H1 (cell line): ENCODE data around the gene OPA3. TPM values are rescaled to one million over a fixed set of nuclear protein-coding genes. Genes with fewer than 3 reads are reported as not detected.

Experiments used
- CTCF ChIA-PET: fragments of 300-600 bp; sonication (Branson Sonifier 250); formaldehyde crosslinking; loops from one replicate; lab custom pipeline; 2021; ENCODE audit not compliant: partially characterized antibody; lab: Charles Lee
- POLR2A ChIA-PET: fragments of 300-600 bp; sonication (Branson Sonifier 250); formaldehyde crosslinking; loops from one replicate; lab custom pipeline; 2021; ENCODE audit warnings: inconsistent platforms; ENCODE audit not compliant: partially characterized antibody; lab: Charles Lee
- DNase-seq, 2 experiments: peaks; one replicate each; pipeline versions ENCODE4 v3.0.0 to v3.0.0-alpha.2; 2010 to 2022; ENCODE audit warnings: low spot score in 2 of 2, low read depth in 1 of 2, mixed read lengths in 1 of 2
- FAIRE-seq: peaks from 2 replicates; lab custom pipeline; 2011; peaks lifted over from hg19 to GRCh38; lab: Jason Lieb, UNC
- H2AFZ ChIP-seq: 2 replicates; pipeline ENCODE4 v1.8.1; 2012; ENCODE audit warnings: low read length, inconsistent platforms
- H2AK5ac ChIP-seq: 2 replicates; pipeline ENCODE4 v1.6.1; 2013; ENCODE audit warnings: low read depth, low read length
- H2BK120ac ChIP-seq: replicated peaks from 2 replicates; pipeline ENCODE3; 2013; ENCODE audit warnings: low read depth, low read length, inconsistent platforms
- H2BK12ac ChIP-seq: 2 replicates; pipeline ENCODE4 v1.6.1; 2013; ENCODE audit warnings: low read depth, low read length
- H2BK15ac ChIP-seq: 2 replicates; pipeline ENCODE4 v1.6.1; 2013; ENCODE audit warnings: low read length
- H2BK20ac ChIP-seq: 2 replicates; pipeline ENCODE4 v1.6.1; 2013; ENCODE audit warnings: low read length
- H2BK5ac ChIP-seq: 2 replicates; pipeline ENCODE4 v1.6.1; 2013; ENCODE audit warnings: low read depth, low read length
- H3K14ac ChIP-seq: 2 replicates; pipeline ENCODE4 v1.6.1; 2013; ENCODE audit warnings: inconsistent platforms; ENCODE audit not compliant: insufficient read length
- H3K18ac ChIP-seq: 2 replicates; pipeline ENCODE4 v1.6.1; 2013; ENCODE audit warnings: low read length; ENCODE audit errors: extremely low read depth
- H3K23ac ChIP-seq: 2 replicates; pipeline ENCODE4 v1.6.1; 2013; ENCODE audit warnings: inconsistent platforms; ENCODE audit not compliant: insufficient read length
- H3K23me2 ChIP-seq: 2 replicates; pipeline ENCODE4 v1.6.1; 2013; ENCODE audit warnings: low read depth, low read length
- H3K27ac ChIP-seq: 2 replicates; pipeline ENCODE4 v1.6.1; 2011; ENCODE audit warnings: low read depth, low read length, inconsistent platforms
- H3K27me3 ChIP-seq, 4 experiments: replicated peaks in 1 of 4; 1 replicate in 1 of 4; 2 replicates in 3 of 4; pipeline versions ENCODE4 v1.6.1 to v1.8.1; 2011 to 2013; ENCODE audit warnings: low read length in 3 of 4, mild to moderate bottlenecking in 3 of 4, inconsistent platforms in 2 of 4, mixed read lengths in 2 of 4, moderate library complexity in 1 of 4; ENCODE audit not compliant: control insufficient read depth in 3 of 4, insufficient read depth in 3 of 4; ENCODE audit errors: extremely low read depth in 1 of 4
- H3K36me3 ChIP-seq, 4 experiments: 2 replicates each; pipeline versions ENCODE4 v1.6.1 to v1.8.1; 2011 to 2013; ENCODE audit warnings: mild to moderate bottlenecking in 4 of 4, low read length in 3 of 4, moderate library complexity in 2 of 4, control low read depth in 1 of 4, inconsistent platforms in 1 of 4; ENCODE audit not compliant: insufficient read depth in 4 of 4, control insufficient read depth in 2 of 4
- H3K4ac ChIP-seq: replicated peaks from 2 replicates; pipeline ENCODE3; 2013; ENCODE audit warnings: low read length, low read depth, mixed read lengths, inconsistent platforms; ENCODE audit not compliant: insufficient read length
- H3K4me1 ChIP-seq, 4 experiments: replicated peaks in 1 of 4; 1 replicate in 1 of 4; 2 replicates in 3 of 4; pipeline versions ENCODE4 v1.6.1 to v1.8.1; 2011 to 2013; ENCODE audit warnings: low read length in 3 of 4, inconsistent platforms in 2 of 4, mixed read lengths in 1 of 4; ENCODE audit not compliant: insufficient read depth in 4 of 4, control insufficient read depth in 3 of 4
- H3K4me2 ChIP-seq, 2 experiments: 2 replicates each; pipeline versions ENCODE4 v1.6.1 to v1.8.1; 2011 to 2013; ENCODE audit warnings: low read depth in 2 of 2, low read length in 2 of 2, control low read depth in 1 of 2, inconsistent platforms in 1 of 2, mild to moderate bottlenecking in 1 of 2; ENCODE audit not compliant: insufficient read depth in 1 of 2
- H3K4me3 ChIP-seq, 4 experiments: fragments of 200-600, 300-600 bp in 1 of 4; sonication (generic), shearing (Covaris generic), sonication (Bioruptor Twin) in 1 of 4; 2 replicates each; pipeline versions ENCODE4 v1.5.1 to v1.8.1; 2011 to 2016; ENCODE audit warnings: low read length in 4 of 4, low read depth in 3 of 4, control low read depth in 2 of 4, inconsistent platforms in 2 of 4, mild to moderate bottlenecking in 2 of 4, mixed read lengths in 1 of 4, moderate library complexity in 1 of 4; ENCODE audit not compliant: insufficient read depth in 2 of 4; ENCODE audit errors: extremely low read depth in 1 of 4
- H3K56ac ChIP-seq: replicated peaks from 2 replicates; pipeline ENCODE3; 2013; ENCODE audit warnings: low read depth, mild to moderate bottlenecking, mixed read lengths, low read length, inconsistent platforms; ENCODE audit not compliant: insufficient read length
- H3K79me1 ChIP-seq: 2 replicates; pipeline ENCODE4 v1.6.1; 2013; ENCODE audit warnings: low read depth, low read length, control low read depth
- H3K79me2 ChIP-seq, 2 experiments: 2 replicates each; pipeline versions ENCODE4 v1.6.1 to v1.8.1; 2012 to 2013; ENCODE audit warnings: low read length in 2 of 2, mild to moderate bottlenecking in 2 of 2, inconsistent platforms in 1 of 2; ENCODE audit not compliant: insufficient read depth in 2 of 2, control insufficient read depth in 1 of 2
- H3K9ac ChIP-seq, 4 experiments: replicated peaks in 1 of 4; 1 replicate in 1 of 4; 2 replicates in 3 of 4; pipeline versions ENCODE4 v1.6.1 to v1.8.1; 2011 to 2013; ENCODE audit warnings: low read depth in 3 of 4, low read length in 3 of 4, control low read depth in 2 of 4, mild to moderate bottlenecking in 2 of 4, moderate library complexity in 2 of 4, inconsistent platforms in 1 of 4; ENCODE audit errors: extremely low read depth in 1 of 4
- H3K9me3 ChIP-seq, 2 experiments: 2 replicates each; pipeline versions ENCODE4 v1.6.1 to v1.8.1; 2012 to 2013; ENCODE audit warnings: mild to moderate bottlenecking in 2 of 2, moderate library complexity in 2 of 2, control low read depth in 1 of 2, inconsistent platforms in 1 of 2, low read depth in 1 of 2, low read length in 1 of 2, mixed read lengths in 1 of 2; ENCODE audit not compliant: insufficient read depth in 2 of 2
- H4K20me1 ChIP-seq, 2 experiments: replicated peaks in 1 of 2; 2 replicates each; pipeline versions ENCODE3 to v1.8.1; 2011 to 2013; ENCODE audit warnings: inconsistent platforms in 2 of 2, low read length in 2 of 2, mild to moderate bottlenecking in 1 of 2; ENCODE audit not compliant: insufficient read depth in 2 of 2, control insufficient read depth in 1 of 2
- H4K5ac ChIP-seq: 2 replicates; pipeline ENCODE4 v1.6.1; 2013; ENCODE audit warnings: low read length, low read depth, mixed read lengths, inconsistent platforms; ENCODE audit not compliant: insufficient read length
- H4K8ac ChIP-seq: 2 replicates; pipeline ENCODE4 v1.8.0; 2013; ENCODE audit warnings: mild to moderate bottlenecking, moderate library complexity, low read length, inconsistent platforms; ENCODE audit not compliant: insufficient read depth; ENCODE audit errors: extremely low read depth
- H4K91ac ChIP-seq: replicated peaks from 2 replicates; pipeline ENCODE3; 2013; ENCODE audit warnings: low read length, mixed read lengths, inconsistent platforms; ENCODE audit not compliant: insufficient read length
- BACH1 ChIP-seq: IDR thresholded peaks from 2 replicates; pipeline ENCODE4 v1.6.1; 2012; ENCODE audit warnings: low read length, improper control_type of control experiment
- E2F6 ChIP-seq: IDR thresholded peaks from 2 replicates; pipeline ENCODE4 v1.6.1; 2012; ENCODE audit warnings: inconsistent platforms
- HDAC6 ChIP-seq: IDR thresholded peaks from one replicate; pipeline ENCODE4 v1.7.1; 2012; ENCODE audit warnings: low read depth, mild to moderate bottlenecking, inconsistent platforms, low read length, moderate library complexity
- SIN3A ChIP-seq, 2 experiments: IDR thresholded peaks in 1 of 2; conservative IDR thresholded peaks in 1 of 2; 2 replicates each; pipeline ENCODE4 v1.6.1; 2011 to 2012; ENCODE audit warnings: low read length in 2 of 2, improper control_type of control experiment in 1 of 2, low read depth in 1 of 2, mild to moderate bottlenecking in 1 of 2
- WGBS, 2 experiments: shearing (Covaris generic) in 1 of 2; methylation state at CpG; one replicate each; pipeline versions ENCODE4 v1.1.6 to v1.1.7; 2013 to 2015; ENCODE audit warnings: low lambda C conversion rate in 2 of 2, mixed read lengths in 2 of 2, inconsistent platforms in 1 of 2, low coverage in 1 of 2, missing lambda C conversion rate in 1 of 2; ENCODE audit not compliant: insufficient replicate concordance in 2 of 2, insufficient coverage in 1 of 2, insufficient read length in 1 of 2; ENCODE audit errors: extremely low coverage in 1 of 2, missing lambda C conversion rate in 1 of 2; 5-methylcytosine and 5-hydroxymethylcytosine counted together
- polyA plus RNA-seq, 7 experiments: library from polyadenylated mRNA; depleted of rRNA in 3 of 7; stranded (reverse) in 5 of 7; unstranded in 2 of 7; fragments of >200 nt in 5 of 7; fragments of 200-250 nt in 2 of 7; gene quantifications; 1 replicate in 5 of 7; 2 replicates in 1 of 7; 4 replicates in 1 of 7; pipeline versions ENCODE4 v1.2.1 to v1.2.3, GENCODE V29; 2011 to 2013; ENCODE audit warnings: missing spikeins in 2 of 7, mixed read lengths in 2 of 7
- total RNA-seq: library from RNA; stranded (reverse); fragmentation: NEBNext Ultra II Directional; extraction: Animal tissue kit (Norgen Biotek cat#: 25700); gene quantifications from 2 replicates; pipeline ENCODE4 v1.2.1, GENCODE V29; 2021

OPA3 gene
- total and polyA plus RNA-seq, 2 of the 8 experiments (the other 6 are each of a cell fraction or from before 2014, with no cell fraction given), result 12.5 to 14.5 TPM

- DNase-seq (no peak), FAIRE-seq (no peak)
- H3K79me1 ChIP-seq, result no peaks in the 10 kb centered on the region
- H2BK12ac ChIP-seq, result 0 out of 2 replicates have a peak overlapping the region, but pooled peaks have one; percentile 27
- no peak overlapping the region for H4K91ac ChIP-seq
- no peaks in the 10 kb centered on the region for H3K79me2 ChIP-seq
- H4K8ac ChIP-seq, result no peak overlapping the region
- 90% methylated on average over 5 of the region's 5 CpGs; no CpG with 5 or more reads in 1 of the 2 experiments for WGBS, 2 experiments
- no peak overlapping the region for H2BK15ac ChIP-seq
- H4K20me1 ChIP-seq, result peaks cover 0 to 3% of the 10 kb centered on the region in 2 experiments
- H3K18ac ChIP-seq, result no peak overlapping the region
- POLR2A ChIA-PET, result interaction anchor here (1.4 to 2.1 kb wide), 4 partner anchors 29 to 62 kb away, joined by 3 to 14 read pairs (median 6); no protein-coding TSS in a partner anchor
- H2AFZ ChIP-seq, result no peak overlapping the region
- H2BK120ac ChIP-seq, result no peak overlapping the region
- no peaks in the 10 kb centered on the region for H3K36me3 ChIP-seq
- no peaks in the 10 kb centered on the region for H3K9me3 ChIP-seq
- no peak overlapping the region for H3K56ac ChIP-seq
- H3K23ac ChIP-seq, result no peak overlapping the region
- no peak overlapping the region for H3K4ac ChIP-seq
- H3K9ac ChIP-seq, result no peak overlapping the region
- 0 out of 2 replicates have a peak overlapping the region, but pooled peaks have one; percentile 72 for H2BK20ac ChIP-seq
- H4K5ac ChIP-seq, result no peak overlapping the region
- no peaks in the 10 kb centered on the region for H3K23me2 ChIP-seq
- TF ChIP-seq SIN3A (conservative IDR thresholded peaks at IDR 0.05 in 1 of 2, IDR thresholded peaks at IDR 0.05 in 1 of 2; ENCODE audit: low read depth in 1 of 2, low read length in 2 of 2), result no peak
- no peak for TF ChIP-seq HDAC6
- TF ChIP-seq BACH1, result no peak
- no peak for TF ChIP-seq E2F6
- no peak overlapping the region for H3K4me2 ChIP-seq
- no peak overlapping the region for H3K27ac ChIP-seq
- peak overlapping the region; percentile 44; the same call in 1 of the 2 replicates for H2AK5ac ChIP-seq
- H3K4me3 ChIP-seq, result no peak overlapping the region
- H3K4me1 ChIP-seq, result peaks cover 0 to 6% (median 5%) of the 10 kb centered on the region in 4 experiments; a peak in 6 of 7 replicates
- H3K27me3 ChIP-seq, result no peaks in the 10 kb centered on the region
- no peak overlapping the region for H2BK5ac ChIP-seq
- CTCF ChIA-PET, result interaction anchor here (0.7 to 7.7 kb wide), 17 partner anchors 11 to 85 kb away, joined by 3 to 79 read pairs (median 7); partner anchors contain the start of gene EML2
- no peak overlapping the region for H3K14ac ChIP-seq
Measured at GRCh38 chr19:45556835-45557234, 27.8 kb downstream of the OPA3 start.
